Liver (tissue), 2 donors: ENCODE data around the gene STAT2.

ENCODE experiments used
- CTCF ChIP-seq: fragments of 150-350 bp; IDR thresholded peaks from 2 replicates; pipeline ENCODE4 v1.5.1; 2017; ENCODE audit warnings: improper control_type of control experiment, low read depth, low read length; ENCODE audit not compliant: missing input control
- FOXA1 ChIP-seq: IDR thresholded peaks from 2 replicates; pipeline ENCODE4 v1.6.1; 2016; ENCODE audit warnings: antibody characterized with exemption
- donor health status: healthy.

- TF ChIP-seq FOXA1 (no peak), CTCF (no peak)
Measured at GRCh38 chr12:56308714-56309113, 51.2 kb downstream of the STAT2 start.
